ENCODE results near the gene TLK2. TPM values are rescaled to one million over a fixed set of nuclear protein-coding genes. Genes with fewer than 3 reads are reported as not detected.
"Not testable (repeated sequence)": the region's sequence is repeated elsewhere in the genome, so short reads cannot be mapped to it uniquely, and the experiment has no call there.

TLK2 gene
- total RNA-seq, 1 experiment from 2014 or later = 40.5 TPM

GRCh38 chr17:62456016-62456415 lies 22.6 kb upstream of the TLK2 start:
- Histone ChIP-seq H4K20me1 (ENCODE audit: low read length) (no peaks in the 10 kb centered on the region), H3K27me3 (ENCODE audit: low read length) (no peaks in the 10 kb centered on the region), H3K4me2 (ENCODE audit: low read length) (no peak overlapping the region), H3K4me1 (ENCODE audit: insufficient read depth, low read length) (no peaks in the 10 kb centered on the region), H3K27ac (ENCODE audit: low read length) (no peak overlapping the region), H3K36me3 (ENCODE audit: low read depth, low read length) (no peaks in the 10 kb centered on the region), H3K4me3 (ENCODE audit: low read length) (no peak overlapping the region), H3K9me2 (replicated peaks; ENCODE audit: low read length) (no peaks in the 10 kb centered on the region), H2AFZ (ENCODE audit: low read length) (no peak overlapping the region), H3K79me2 (ENCODE audit: low read length) (no peaks in the 10 kb centered on the region), H3F3A (ENCODE audit: low read length, unreplicated experiment) (no peaks in the 10 kb centered on the region), H3K9ac (ENCODE audit: low read length) (no peak overlapping the region), H3K9me3 (ENCODE audit: low read length) (no peaks in the 10 kb centered on the region)
- POLR2A ChIA-PET (ENCODE audit: unreplicated experiment) = no interaction called here
- CTCF ChIA-PET = no interaction called here
- intact Hi-C loops (cut with micrococcal nuclease) = no loop called here
- ATAC-seq (no peak), DNase-seq (no peak)
- BruUV-seq (replicated peaks) = no TSS peak
- no peak for TF ChIP-seq EZH2 (IDR thresholded peaks at IDR 0.05; ENCODE audit: low read length, unreplicated experiment)
- TF ChIP-seq CTCF (conservative IDR thresholded peaks at IDR 0.05; ENCODE audit: low read depth, low read length) = no peak
- no peak for TF ChIP-seq EZH2phosphoT487 (IDR thresholded peaks at IDR 0.05; ENCODE audit: borderline replicate concordance, low read length)

GRCh38 chr17:62458483-62458882 lies 20.1 kb upstream of the TLK2 start:
- CTCF ChIA-PET; H2AFZ ChIP-seq (ENCODE audit: low read length); H3K4me1 ChIP-seq (ENCODE audit: insufficient read depth, low read length); DNase-seq; H3K36me3 ChIP-seq (ENCODE audit: low read depth, low read length); H3K9me3 ChIP-seq (ENCODE audit: low read length); H3K4me2 ChIP-seq (ENCODE audit: low read length); H3K4me3 ChIP-seq (ENCODE audit: low read length); H3K79me2 ChIP-seq (ENCODE audit: low read length); BruUV-seq (replicated peaks); H3K9ac ChIP-seq (ENCODE audit: low read length); intact Hi-C loops (cut with micrococcal nuclease); H3K27me3 ChIP-seq (ENCODE audit: low read length); H4K20me1 ChIP-seq (ENCODE audit: low read length); H3F3A ChIP-seq (ENCODE audit: low read length, unreplicated experiment); H3K9me2 ChIP-seq (replicated peaks; ENCODE audit: low read length); ATAC-seq; H3K27ac ChIP-seq (ENCODE audit: low read length): not testable (repeated sequence)
- POLR2A ChIA-PET (ENCODE audit: unreplicated experiment) = interaction anchor here (0.6 kb wide), 1 partner anchor 1715 kb away, joined by 3 read pairs; no protein-coding TSS in a partner anchor

GRCh38 chr17:62464422-62464821 lies 14.2 kb upstream of the TLK2 start:
- H3K36me3 ChIP-seq (ENCODE audit: low read depth, low read length); H3K27ac ChIP-seq (ENCODE audit: low read length); DNase-seq; H3K9ac ChIP-seq (ENCODE audit: low read length); H3F3A ChIP-seq (ENCODE audit: low read length, unreplicated experiment); H4K20me1 ChIP-seq (ENCODE audit: low read length); H3K9me2 ChIP-seq (replicated peaks; ENCODE audit: low read length); H3K4me1 ChIP-seq (ENCODE audit: insufficient read depth, low read length); ATAC-seq; CTCF ChIA-PET; H3K9me3 ChIP-seq (ENCODE audit: low read length); H3K79me2 ChIP-seq (ENCODE audit: low read length); H3K4me3 ChIP-seq (ENCODE audit: low read length); BruUV-seq (replicated peaks); H3K4me2 ChIP-seq (ENCODE audit: low read length); POLR2A ChIA-PET (ENCODE audit: unreplicated experiment); H2AFZ ChIP-seq (ENCODE audit: low read length); H3K27me3 ChIP-seq (ENCODE audit: low read length); intact Hi-C loops (cut with micrococcal nuclease): not testable (repeated sequence)

- H3K9me3 ChIP-seq (ENCODE audit: low read length); H3F3A ChIP-seq (ENCODE audit: low read length, unreplicated experiment); ATAC-seq; H3K36me3 ChIP-seq (ENCODE audit: low read depth, low read length); CTCF ChIA-PET; H3K79me2 ChIP-seq (ENCODE audit: low read length); DNase-seq; H4K20me1 ChIP-seq (ENCODE audit: low read length); H3K4me1 ChIP-seq (ENCODE audit: insufficient read depth, low read length); H3K4me3 ChIP-seq (ENCODE audit: low read length); H3K27ac ChIP-seq (ENCODE audit: low read length); H3K27me3 ChIP-seq (ENCODE audit: low read length); intact Hi-C loops (cut with micrococcal nuclease); H3K9ac ChIP-seq (ENCODE audit: low read length); H3K4me2 ChIP-seq (ENCODE audit: low read length); H2AFZ ChIP-seq (ENCODE audit: low read length); BruUV-seq (replicated peaks); H3K9me2 ChIP-seq (replicated peaks; ENCODE audit: low read length): not testable (repeated sequence)
- POLR2A ChIA-PET (ENCODE audit: unreplicated experiment) = interaction anchor here (0.6 kb wide), 1 partner anchor 566 kb away, joined by 8 read pairs; no protein-coding TSS in a partner anchor
Observed at GRCh38 chr17:62465271-62465670, 13.4 kb upstream of the TLK2 start.

GRCh38 chr17:62470666-62471379 lies 7.8 kb upstream of the TLK2 start:
- CTCF ChIA-PET; H2AFZ ChIP-seq (ENCODE audit: low read length); H3F3A ChIP-seq (ENCODE audit: low read length, unreplicated experiment); BruUV-seq (replicated peaks); H3K36me3 ChIP-seq (ENCODE audit: low read depth, low read length); H3K79me2 ChIP-seq (ENCODE audit: low read length); H4K20me1 ChIP-seq (ENCODE audit: low read length); POLR2A ChIA-PET (ENCODE audit: unreplicated experiment); H3K9me2 ChIP-seq (replicated peaks; ENCODE audit: low read length); H3K4me1 ChIP-seq (ENCODE audit: insufficient read depth, low read length); H3K27ac ChIP-seq (ENCODE audit: low read length); H3K27me3 ChIP-seq (ENCODE audit: low read length); H3K9ac ChIP-seq (ENCODE audit: low read length); H3K9me3 ChIP-seq (ENCODE audit: low read length); H3K4me2 ChIP-seq (ENCODE audit: low read length); H3K4me3 ChIP-seq (ENCODE audit: low read length): not testable (repeated sequence)
- intact Hi-C loops (cut with micrococcal nuclease) = loop anchor here (5.0 kb wide), 1 partner anchor 49 kb away; the partner anchor contains the start of gene METTL2A
- DNase-seq = peak; percentile 96
- ATAC-seq = peak; percentile 86

GRCh38 chr17:62471380-62471880 lies 7.2 kb upstream of the TLK2 start:
- intact Hi-C loops (cut with micrococcal nuclease) = loop anchor here (5.0 kb wide), 1 partner anchor 49 kb away; the partner anchor contains the start of gene METTL2A
- ATAC-seq = not testable (repeated sequence)

More at GRCh38 chr17:62471380-62471880, 7.2 kb upstream of the TLK2 start:
- H3K9ac ChIP-seq (ENCODE audit: low read length); H3F3A ChIP-seq (ENCODE audit: low read length, unreplicated experiment); H3K4me2 ChIP-seq (ENCODE audit: low read length); H3K36me3 ChIP-seq (ENCODE audit: low read depth, low read length); H3K79me2 ChIP-seq (ENCODE audit: low read length); DNase-seq; H3K9me2 ChIP-seq (replicated peaks; ENCODE audit: low read length); H4K20me1 ChIP-seq (ENCODE audit: low read length); H3K27me3 ChIP-seq (ENCODE audit: low read length); H3K4me3 ChIP-seq (ENCODE audit: low read length); H2AFZ ChIP-seq (ENCODE audit: low read length); CTCF ChIA-PET; H3K27ac ChIP-seq (ENCODE audit: low read length); H3K9me3 ChIP-seq (ENCODE audit: low read length); BruUV-seq (replicated peaks); POLR2A ChIA-PET (ENCODE audit: unreplicated experiment); H3K4me1 ChIP-seq (ENCODE audit: insufficient read depth, low read length): not testable (repeated sequence)

Data from PC-3 (cell line).